Mesothelial cell of epicardium (in vitro differentiated cells): Measurements from ENCODE around the gene ASPG. TPM values are rescaled to one million over a fixed set of nuclear protein-coding genes. Genes with fewer than 3 reads are reported as not detected.

ENCODE experiments used
- DNase-seq, 2 experiments: peaks; one replicate each; pipeline ENCODE4 v3.0.0; 2021; ENCODE audit warnings: low spot score in 2 of 2; ENCODE audit not compliant: unreplicated experiment in 2 of 2
- H3K27ac Mint-ChIP-seq: 2 replicates; pipeline ENCODE4 v1.8.0; 2021; ENCODE audit warnings: mixed read lengths
- H3K27me3 Mint-ChIP-seq: 2 replicates; pipeline ENCODE4 v1.8.0; 2021; ENCODE audit warnings: low read depth, mixed read lengths
- H3K36me3 Mint-ChIP-seq: 2 replicates; pipeline ENCODE4 v1.8.0; 2021; ENCODE audit warnings: mixed read lengths
- H3K4me1 Mint-ChIP-seq: 2 replicates; pipeline ENCODE4 v1.8.0; 2021; ENCODE audit warnings: mixed read lengths
- H3K4me3 Mint-ChIP-seq: 2 replicates; pipeline ENCODE4 v1.8.0; 2021; ENCODE audit warnings: mild to moderate bottlenecking, moderate library complexity, mixed read lengths
- H3K9me3 Mint-ChIP-seq: 2 replicates; pipeline ENCODE4 v1.8.0; 2021; ENCODE audit warnings: mixed read lengths
- CTCF ChIP-seq: fragments of 200-600 bp; sonication (generic); IDR thresholded peaks from one replicate; pipeline ENCODE4 v1.5.0; 2021; ENCODE audit warnings: antibody characterized with exemption; ENCODE audit not compliant: unreplicated experiment
- total RNA-seq: library from RNA; stranded (reverse); gene quantifications from 3 replicates; pipeline ENCODE4 v1.2.1, GENCODE V29; 2021

The ASPG gene
- 3.3 to 4.0 TPM (median 3.6 TPM) in 3 replicates for total RNA-seq

DNA sequence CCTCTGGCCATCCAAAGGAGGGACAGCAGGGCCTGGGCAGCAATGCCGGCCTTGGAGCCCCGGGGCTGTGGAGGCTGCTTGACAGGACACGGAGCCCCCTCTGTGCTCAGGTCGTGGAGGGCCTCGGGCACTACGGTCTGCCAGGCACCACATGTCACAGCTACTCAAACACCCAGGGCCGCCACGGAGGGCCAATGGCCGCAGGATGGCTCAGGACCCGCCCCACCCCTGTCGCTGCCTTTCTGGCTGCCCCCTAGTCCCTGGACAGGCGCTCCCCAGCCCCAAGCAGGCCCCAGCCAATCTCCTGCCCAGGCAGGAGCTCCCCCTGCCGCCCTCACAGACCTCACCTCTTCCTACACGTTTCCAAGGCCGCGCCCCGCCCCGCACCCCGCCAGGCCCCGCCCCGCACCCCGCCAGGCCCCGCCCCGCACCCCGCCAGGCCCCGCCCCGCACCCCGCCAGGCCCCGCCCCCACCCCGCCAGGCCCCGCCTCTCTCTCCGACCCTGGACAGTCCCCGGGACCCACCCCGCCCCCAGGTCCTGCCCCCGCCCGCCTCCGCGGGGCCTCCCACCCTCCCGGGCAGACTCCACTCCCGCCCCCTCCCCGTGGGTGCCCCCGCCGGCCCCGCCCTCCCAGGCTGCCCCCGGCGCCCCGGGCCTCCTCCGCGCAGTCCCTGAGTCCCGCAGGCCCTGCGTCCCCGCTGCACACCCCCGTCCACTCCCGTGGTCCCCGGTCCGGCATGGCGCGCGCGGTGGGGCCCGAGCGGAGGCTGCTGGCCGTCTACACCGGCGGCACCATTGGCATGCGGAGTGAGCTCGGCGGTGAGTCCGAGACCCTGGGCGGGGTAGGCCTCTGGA lies at the start of gene ASPG:
TSS of gene ASPG (plus strand) at position 669 of the 857 bp plus-strand sequence. CDS start at position 740, 71 bp downstream.
- DNase-seq: peak in 1 of 2 experiments; percentile 29
- Mint-ChIP-seq H3K4me1 (peaks cover 17% of the 10 kb centered on the region), H3K27ac (peak within 1 kb of the TSS; percentile 60), H3K4me3 (peak within 1 kb of the TSS; percentile 26), H3K9me3 (no peaks in the 10 kb centered on the region), H3K36me3 (no peaks in the 10 kb centered on the region), H3K27me3 (peaks cover 36% of the 10 kb centered on the region)
- no peak for TF ChIP-seq CTCF

GRCh38 chr14:104036212-104036611 lies 49.3 kb upstream of the ASPG start:
- Mint-ChIP-seq H3K27ac (no peak overlapping the region), H3K9me3 (no peaks in the 10 kb centered on the region), H3K36me3 (no peaks in the 10 kb centered on the region), H3K27me3 (peaks cover 43% of the 10 kb centered on the region), H3K4me1 (peaks cover 4% of the 10 kb centered on the region), H3K4me3 (no peak overlapping the region)
- DNase-seq: no peak
- TF ChIP-seq CTCF: no peak

DNA sequence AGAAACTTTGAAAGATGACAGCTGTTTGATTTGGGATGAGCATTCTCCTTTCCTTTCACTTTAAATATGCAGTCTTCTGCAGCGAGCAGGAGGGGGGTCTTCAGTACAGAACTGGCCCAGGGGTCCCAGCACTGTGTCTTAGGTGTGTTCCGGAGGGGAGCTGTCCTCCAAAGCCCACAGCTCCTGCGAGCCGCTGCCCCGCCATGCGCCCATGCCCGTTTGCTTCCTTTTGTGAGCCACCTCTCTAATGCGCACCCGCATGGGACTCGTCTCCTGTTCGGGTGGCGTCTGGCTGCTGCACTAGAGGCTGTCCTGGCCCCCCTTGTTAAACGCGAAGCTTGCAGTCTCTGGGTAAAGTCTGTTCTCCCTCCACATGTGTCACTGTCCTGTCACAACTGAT lies 48.4 kb upstream of the ASPG start:
- no peak overlapping the region for H3K4me3 Mint-ChIP-seq
- TF ChIP-seq CTCF: no peak
- no peaks in the 10 kb centered on the region for H3K9me3 Mint-ChIP-seq
- no peaks in the 10 kb centered on the region for H3K36me3 Mint-ChIP-seq
- DNase-seq: no peak
- H3K4me1 Mint-ChIP-seq: peaks cover 4% of the 10 kb centered on the region
- peaks cover 48% of the 10 kb centered on the region for H3K27me3 Mint-ChIP-seq
- no peak overlapping the region for H3K27ac Mint-ChIP-seq

DNA sequence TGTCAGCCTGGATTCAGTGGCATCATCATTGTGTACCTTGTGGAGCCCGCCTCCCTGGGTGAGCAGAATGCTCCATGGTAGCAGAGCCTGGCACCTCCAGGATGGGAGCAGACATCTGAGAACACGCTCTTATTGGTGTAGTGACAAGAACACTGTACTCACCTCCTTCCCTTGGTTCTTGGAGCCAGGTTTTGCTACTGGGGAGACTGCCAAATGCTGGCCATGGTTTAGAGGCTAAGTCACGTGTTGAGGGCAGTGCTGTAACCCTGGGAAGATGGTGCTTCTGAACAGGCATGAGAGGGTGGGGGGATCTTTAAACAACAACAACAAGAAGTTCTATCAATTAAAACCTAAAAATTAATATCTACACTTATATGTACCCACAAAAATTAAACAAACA lies 47.6 kb upstream of the ASPG start:
- Mint-ChIP-seq H3K27ac (no peak overlapping the region), H3K4me1 (peaks cover 4% of the 10 kb centered on the region)

GRCh38 chr14:104039214-104039613 lies 46.3 kb upstream of the ASPG start:
- no peak overlapping the region for H3K4me3 Mint-ChIP-seq
- no peak for DNase-seq
- H3K27me3 Mint-ChIP-seq: peaks cover 41% of the 10 kb centered on the region
- peaks cover 4% of the 10 kb centered on the region for H3K4me1 Mint-ChIP-seq
- H3K9me3 Mint-ChIP-seq: no peaks in the 10 kb centered on the region
- no peak for TF ChIP-seq CTCF
- no peaks in the 10 kb centered on the region for H3K36me3 Mint-ChIP-seq
- no peak overlapping the region for H3K27ac Mint-ChIP-seq

More for the DNA sequence above, 47.6 kb upstream of the ASPG start:
- no peaks in the 10 kb centered on the region for H3K9me3 Mint-ChIP-seq
- no peak overlapping the region for H3K4me3 Mint-ChIP-seq
- no peak for TF ChIP-seq CTCF
- H3K36me3 Mint-ChIP-seq: no peaks in the 10 kb centered on the region
- H3K27me3 Mint-ChIP-seq: peaks cover 50% of the 10 kb centered on the region
- no peak for DNase-seq
